Uterus (tissue), 2 donors: ENCODE results near the gene PPM1D.

Source experiments
- POLR2A ChIP-seq, 2 donors: fragments of 450-650 bp; IDR thresholded peaks; one replicate each; pipeline ENCODE4 v1.6.1; 2016; ENCODE audit warnings: antibody characterized with exemption in 2 of 2, mild to moderate bottlenecking in 1 of 2, moderate library complexity in 1 of 2
- TF ChIP-seq, protein P1 (sequence below), 4 experiments: fragments of 200-600 bp in 2 of 4; fragments of 450-650 bp in 2 of 4; sonication (generic) in 2 of 4; IDR thresholded peaks; one replicate each; pipeline ENCODE4 v1.5.1; 2016 to 2019; ENCODE audit warnings: antibody characterized with exemption in 4 of 4, mild to moderate bottlenecking in 2 of 4, moderate library complexity in 1 of 4

- TF ChIP-seq POLR2A (IDR thresholded peaks at IDR 0.05) = no peak
- TF ChIP-seq, protein P1, sequence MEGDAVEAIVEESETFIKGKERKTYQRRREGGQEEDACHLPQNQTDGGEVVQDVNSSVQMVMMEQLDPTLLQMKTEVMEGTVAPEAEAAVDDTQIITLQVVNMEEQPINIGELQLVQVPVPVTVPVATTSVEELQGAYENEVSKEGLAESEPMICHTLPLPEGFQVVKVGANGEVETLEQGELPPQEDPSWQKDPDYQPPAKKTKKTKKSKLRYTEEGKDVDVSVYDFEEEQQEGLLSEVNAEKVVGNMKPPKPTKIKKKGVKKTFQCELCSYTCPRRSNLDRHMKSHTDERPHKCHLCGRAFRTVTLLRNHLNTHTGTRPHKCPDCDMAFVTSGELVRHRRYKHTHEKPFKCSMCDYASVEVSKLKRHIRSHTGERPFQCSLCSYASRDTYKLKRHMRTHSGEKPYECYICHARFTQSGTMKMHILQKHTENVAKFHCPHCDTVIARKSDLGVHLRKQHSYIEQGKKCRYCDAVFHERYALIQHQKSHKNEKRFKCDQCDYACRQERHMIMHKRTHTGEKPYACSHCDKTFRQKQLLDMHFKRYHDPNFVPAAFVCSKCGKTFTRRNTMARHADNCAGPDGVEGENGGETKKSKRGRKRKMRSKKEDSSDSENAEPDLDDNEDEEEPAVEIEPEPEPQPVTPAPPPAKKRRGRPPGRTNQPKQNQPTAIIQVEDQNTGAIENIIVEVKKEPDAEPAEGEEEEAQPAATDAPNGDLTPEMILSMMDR (IDR thresholded peaks at IDR 0.05) = no peak
These were observed 40.5 kb downstream of the PPM1D start for GRCh38 chr17:60640503-60640902.
